Peyer's patch (tissue), 4 donors: ENCODE results near the gene NDRG2. TPM values are rescaled to one million over a fixed set of nuclear protein-coding genes. Genes with fewer than 3 reads are reported as not detected.

Experiments used
- DNase-seq, 3 donors: peaks; one replicate each; pipeline ENCODE4 v3.0.0-alpha.2; 2017 to 2019
- H3K27ac ChIP-seq, 4 donors: fragments of 200-600 bp; sonication (generic); one replicate each; pipeline ENCODE4 v1.5.1; 2016 to 2019
- H3K27me3 ChIP-seq, 2 donors: fragments of 200-600 bp; sonication (generic); one replicate each; pipeline ENCODE4 v1.5.1; 2019
- H3K36me3 ChIP-seq, 3 donors: fragments of 200-600 bp; sonication (generic); one replicate each; pipeline ENCODE4 v1.5.1; 2016 to 2019
- H3K4me1 ChIP-seq, 4 donors: fragments of 200-600 bp; sonication (generic); one replicate each; pipeline ENCODE4 v1.5.1; 2016 to 2019
- H3K4me3 ChIP-seq, 4 donors: fragments of 200-600 bp; sonication (generic); 1 replicate in 3 of 4; 2 replicates in 1 of 4; pipeline ENCODE4 v1.5.1; 2016 to 2019; ENCODE audit warnings: mild to moderate bottlenecking in 1 of 4
- H3K9me3 ChIP-seq, 4 donors: fragments of 200-600 bp; sonication (generic); one replicate each; pipeline ENCODE4 v1.5.1; 2016 to 2019; ENCODE audit warnings: mild to moderate bottlenecking in 1 of 4
- POLR2A ChIP-seq, 2 donors: fragments of 450-650 bp; IDR thresholded peaks; one replicate each; pipeline ENCODE4 v1.5.1; 2017; ENCODE audit warnings: antibody characterized with exemption in 2 of 2, mild to moderate bottlenecking in 2 of 2, moderate library complexity in 2 of 2
- total RNA-seq, 4 donors: library from RNA; depleted of rRNA; stranded (reverse); fragments of >200 nt; gene quantifications; one replicate each; pipeline ENCODE4 v1.1.0, GENCODE V29; 2016
- TF ChIP-seq, protein P1 (sequence below), 6 experiments: fragments of 450-650 bp in 4 of 6; fragments of 200-600 bp in 2 of 6; sonication (generic) in 1 of 6; IDR thresholded peaks; one replicate each; pipeline ENCODE4 v1.5.1; 2017 to 2019; ENCODE audit warnings: antibody characterized with exemption in 6 of 6, mild to moderate bottlenecking in 3 of 6, moderate library complexity in 1 of 6

The NDRG2 gene
- 100 to 1,000 TPM in 3 of 4 donors, 10 to 100 TPM in 1; 85.6 to 137 (median 127) TPM for total RNA-seq

DNA sequence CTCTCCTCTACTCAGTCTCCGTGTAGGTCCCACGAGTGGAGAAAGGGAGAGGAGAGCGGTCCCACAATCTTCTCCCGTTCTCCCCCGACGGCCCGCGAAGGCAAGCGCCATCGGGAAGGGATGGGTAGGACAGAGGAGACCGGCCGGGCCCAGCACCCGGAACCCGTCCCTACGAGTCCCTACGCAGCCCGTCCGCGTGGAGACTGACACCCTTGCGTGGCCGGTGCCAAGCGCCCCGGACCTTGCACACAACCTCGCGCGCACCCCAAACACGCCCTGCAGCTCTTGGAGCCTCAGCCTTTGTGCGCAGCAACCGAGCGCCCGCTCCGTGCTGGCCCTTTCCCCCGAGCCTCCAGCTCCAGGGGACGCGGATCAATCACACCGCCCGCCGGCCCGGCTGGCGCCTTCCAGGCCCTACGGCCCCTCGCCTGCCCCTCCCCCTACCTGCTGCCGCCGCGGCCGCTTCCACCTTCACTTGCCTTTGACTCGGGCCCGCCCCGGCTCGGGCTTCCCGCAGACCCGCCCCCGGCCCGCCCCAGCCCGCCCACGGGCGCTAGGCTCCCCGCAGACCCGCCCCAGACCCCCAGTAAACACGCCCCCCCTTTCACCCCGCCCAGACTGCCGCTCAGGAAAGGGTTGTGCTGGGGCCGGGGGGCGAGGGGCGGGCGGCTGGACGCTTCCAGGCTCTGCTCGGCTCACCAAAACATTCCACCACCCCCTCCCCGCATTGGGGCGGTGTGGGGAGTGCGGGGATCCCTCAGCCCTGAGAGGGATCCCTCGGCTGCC, at the start of gene NDRG2:
TSS of gene NDRG2 (minus strand) at position 477 of the 786 bp plus-strand sequence. CDS start 1,746 bp downstream, outside the sequence.
- H3K27ac ChIP-seq = peak within 1 kb of the TSS; percentile 77 to 86 (median 82)
- TF ChIP-seq, protein P1, sequence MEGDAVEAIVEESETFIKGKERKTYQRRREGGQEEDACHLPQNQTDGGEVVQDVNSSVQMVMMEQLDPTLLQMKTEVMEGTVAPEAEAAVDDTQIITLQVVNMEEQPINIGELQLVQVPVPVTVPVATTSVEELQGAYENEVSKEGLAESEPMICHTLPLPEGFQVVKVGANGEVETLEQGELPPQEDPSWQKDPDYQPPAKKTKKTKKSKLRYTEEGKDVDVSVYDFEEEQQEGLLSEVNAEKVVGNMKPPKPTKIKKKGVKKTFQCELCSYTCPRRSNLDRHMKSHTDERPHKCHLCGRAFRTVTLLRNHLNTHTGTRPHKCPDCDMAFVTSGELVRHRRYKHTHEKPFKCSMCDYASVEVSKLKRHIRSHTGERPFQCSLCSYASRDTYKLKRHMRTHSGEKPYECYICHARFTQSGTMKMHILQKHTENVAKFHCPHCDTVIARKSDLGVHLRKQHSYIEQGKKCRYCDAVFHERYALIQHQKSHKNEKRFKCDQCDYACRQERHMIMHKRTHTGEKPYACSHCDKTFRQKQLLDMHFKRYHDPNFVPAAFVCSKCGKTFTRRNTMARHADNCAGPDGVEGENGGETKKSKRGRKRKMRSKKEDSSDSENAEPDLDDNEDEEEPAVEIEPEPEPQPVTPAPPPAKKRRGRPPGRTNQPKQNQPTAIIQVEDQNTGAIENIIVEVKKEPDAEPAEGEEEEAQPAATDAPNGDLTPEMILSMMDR (IDR thresholded peaks at IDR 0.05) = no peak
- peak; percentile 48 to 49 for TF ChIP-seq POLR2A (IDR thresholded peaks at IDR 0.05)
- no peaks in the 10 kb centered on the region for H3K27me3 ChIP-seq
- DNase-seq = peak; percentile 84 to 93 (median 90)
- H3K36me3 ChIP-seq = peaks cover 0 to 20% (median 0%) of the 10 kb centered on the region in 3 donors
- H3K4me3 ChIP-seq = peak within 1 kb of the TSS; percentile 76 to 94 (median 81)
- H3K9me3 ChIP-seq = no peaks in the 10 kb centered on the region
- peaks cover 0 to 21% (median 3%) of the 10 kb centered on the region in 4 donors for H3K4me1 ChIP-seq

DNA sequence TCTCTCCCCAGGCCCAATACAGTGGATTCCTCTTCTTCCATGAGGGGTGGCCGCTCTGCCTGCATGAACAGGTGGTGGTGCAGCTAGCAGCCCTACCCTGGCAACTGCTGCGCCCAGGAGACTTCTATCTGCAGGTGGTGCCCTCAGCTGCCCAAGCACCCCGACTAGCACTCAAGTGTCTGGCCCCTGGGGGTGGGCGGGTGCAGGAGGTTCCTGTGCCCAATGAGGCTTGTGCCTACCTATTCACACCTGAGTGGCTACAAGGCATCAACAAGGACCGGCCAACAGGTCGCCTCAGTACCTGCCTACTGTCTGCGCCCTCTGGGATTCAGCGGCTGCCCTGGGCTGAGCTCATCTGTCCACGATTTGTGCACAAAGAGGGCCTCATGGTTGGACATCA, 49.1 kb upstream of the NDRG2 start:
- H3K27ac ChIP-seq = no peak overlapping the region
- peaks cover 0 to 36% (median 0%) of the 10 kb centered on the region in 3 donors for H3K36me3 ChIP-seq
- H3K4me3 ChIP-seq = no peak overlapping the region
- no peaks in the 10 kb centered on the region for H3K9me3 ChIP-seq
- TF ChIP-seq POLR2A (IDR thresholded peaks at IDR 0.05) = no peak
- TF ChIP-seq, protein P1 (IDR thresholded peaks at IDR 0.05) = no peak
- peaks cover 0 to 32% (median 22%) of the 10 kb centered on the region in 4 donors for H3K4me1 ChIP-seq
- DNase-seq = no peak
- no peaks in the 10 kb centered on the region for H3K27me3 ChIP-seq

DNA sequence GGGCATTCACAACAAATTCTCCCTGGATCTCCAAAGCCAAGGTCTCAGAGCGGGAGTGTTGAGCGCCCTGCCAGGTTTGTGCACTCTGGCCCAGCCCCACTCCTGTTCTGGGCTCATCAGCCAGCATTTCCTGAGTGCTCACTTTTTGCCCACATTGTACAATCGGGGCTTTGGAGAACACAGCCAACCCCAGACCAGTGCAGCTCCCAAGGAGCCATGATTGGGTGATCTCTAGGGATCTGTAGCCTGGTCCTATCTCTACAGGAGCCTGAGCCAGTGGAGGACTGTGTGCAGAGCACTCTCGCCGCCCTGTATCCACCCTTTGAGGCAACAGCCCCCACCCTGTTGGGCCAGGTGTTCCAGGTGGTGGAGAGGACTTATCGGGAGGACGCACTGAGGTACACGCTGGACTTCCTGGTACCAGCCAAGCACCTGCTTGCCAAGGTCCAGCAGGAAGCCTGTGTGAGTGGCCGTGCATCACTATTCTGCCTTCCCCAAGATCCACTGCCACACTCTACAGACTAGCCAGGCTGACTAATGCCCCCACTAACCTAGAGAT, 48.0 kb upstream of the NDRG2 start:
- H3K4me1 ChIP-seq = peaks cover 0 to 36% (median 26%) of the 10 kb centered on the region in 4 donors

DNA sequence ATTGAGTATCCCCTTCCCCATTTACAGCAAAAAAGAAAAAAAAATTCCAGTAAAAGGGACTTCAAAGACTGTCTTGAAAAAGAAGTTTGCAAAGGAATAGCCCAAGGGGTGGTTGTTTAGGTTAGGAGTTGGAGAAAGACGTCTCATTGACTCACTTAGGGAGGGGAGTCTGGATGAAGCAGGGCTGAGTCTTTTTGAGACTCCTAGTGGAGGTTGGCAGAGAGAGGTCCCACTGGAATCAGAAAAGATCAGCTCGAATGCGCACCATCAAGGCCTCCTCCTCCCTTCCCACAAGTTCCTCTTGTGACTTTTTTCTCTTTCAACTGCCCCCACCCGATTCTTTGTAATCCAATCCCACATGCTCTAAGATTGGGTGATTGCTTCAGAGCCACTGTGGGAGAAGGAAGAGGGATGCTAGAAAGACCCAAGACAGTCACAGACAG, 47.2 kb upstream of the NDRG2 start:
- Histone ChIP-seq H3K4me1 (peaks cover 0 to 36% (median 26%) of the 10 kb centered on the region in 4 donors), H3K27ac (peak overlapping the region; percentile 79 to 90 (median 84)), H3K36me3 (peaks cover 0 to 25% (median 0%) of the 10 kb centered on the region in 3 donors), H3K27me3 (no peaks in the 10 kb centered on the region), H3K4me3 (peak overlapping the region in 3 of 4 donors; percentile 82 to 90 (median 83)), H3K9me3 (no peaks in the 10 kb centered on the region)
- DNase-seq = no peak
- TF ChIP-seq, protein P1 (IDR thresholded peaks at IDR 0.05) = no peak
- no peak for TF ChIP-seq POLR2A (IDR thresholded peaks at IDR 0.05)

More for the DNA sequence above, 48.0 kb upstream of the NDRG2 start:
- TF ChIP-seq, protein P1 (IDR thresholded peaks at IDR 0.05) = no peak
- TF ChIP-seq POLR2A (IDR thresholded peaks at IDR 0.05) = no peak
- Histone ChIP-seq H3K9me3 (no peaks in the 10 kb centered on the region), H3K36me3 (peaks cover 0 to 26% (median 0%) of the 10 kb centered on the region in 3 donors), H3K27me3 (no peaks in the 10 kb centered on the region), H3K4me3 (no peak overlapping the region), H3K27ac (peak overlapping the region in 2 of 4 donors; percentile 87 to 90)
- peak in 2 of 3 donors; percentile 62 to 72 for DNase-seq

DNA sequence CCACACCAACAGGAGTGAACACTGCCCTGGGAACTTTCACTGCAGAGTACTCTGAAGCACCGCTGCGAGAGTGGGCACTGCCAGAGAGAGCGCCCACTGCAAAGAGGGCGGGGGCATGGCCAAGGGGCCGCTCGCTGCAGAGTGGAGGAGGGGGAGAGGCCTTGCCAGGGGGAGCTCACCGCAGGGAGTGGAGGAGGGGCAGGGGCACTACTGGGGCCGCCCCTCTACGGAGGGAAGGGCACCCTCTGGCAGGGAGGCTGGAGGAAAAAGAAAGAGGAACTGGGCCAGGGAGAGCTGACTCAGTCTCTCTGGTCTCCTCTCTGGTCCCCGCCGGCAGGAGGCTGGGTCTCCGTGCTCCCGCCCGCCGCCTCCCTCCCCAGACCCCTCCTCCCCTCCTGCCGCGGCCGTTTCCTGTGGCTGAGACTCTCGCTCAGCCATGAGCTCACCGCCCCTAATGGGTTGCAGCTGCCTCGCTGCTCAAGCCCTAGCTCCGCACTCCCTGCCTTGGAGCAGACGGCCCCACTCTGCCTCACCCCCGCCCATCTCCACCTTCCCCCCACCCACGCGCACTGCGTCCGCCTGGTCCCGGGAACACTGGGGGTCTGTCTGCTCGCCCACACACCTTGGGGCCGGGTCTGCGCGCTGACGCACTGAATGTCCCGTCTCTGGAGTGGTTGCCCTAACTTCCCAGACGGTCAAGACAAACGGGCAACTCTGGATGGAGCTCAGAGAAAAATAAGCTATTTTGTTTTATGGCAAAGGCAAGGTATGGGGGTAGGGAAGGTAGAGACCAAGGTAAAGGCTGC, 46.6 kb upstream of the NDRG2 start:
- DNase-seq = peak; percentile 74 to 89 (median 81)
- TF ChIP-seq POLR2A (IDR thresholded peaks at IDR 0.05) = no peak
- TF ChIP-seq, protein P1 (IDR thresholded peaks at IDR 0.05) = peak in 1 of 6 experiments; percentile 9
- Histone ChIP-seq H3K27me3 (no peaks in the 10 kb centered on the region), H3K36me3 (peaks cover 0 to 20% (median 0%) of the 10 kb centered on the region in 3 donors), H3K9me3 (no peaks in the 10 kb centered on the region), H3K27ac (peak overlapping the region; percentile 79 to 90 (median 84)), H3K4me1 (peaks cover 0 to 36% (median 26%) of the 10 kb centered on the region in 4 donors), H3K4me3 (peak overlapping the region; percentile 66 to 90 (median 82))
